ENCODE measurements around the gene MNDA.
"Not testable (repeated sequence)": the region's sequence is repeated elsewhere in the genome, so short reads cannot be mapped to it uniquely, and the experiment has no call there.

MNDA gene

DNA sequence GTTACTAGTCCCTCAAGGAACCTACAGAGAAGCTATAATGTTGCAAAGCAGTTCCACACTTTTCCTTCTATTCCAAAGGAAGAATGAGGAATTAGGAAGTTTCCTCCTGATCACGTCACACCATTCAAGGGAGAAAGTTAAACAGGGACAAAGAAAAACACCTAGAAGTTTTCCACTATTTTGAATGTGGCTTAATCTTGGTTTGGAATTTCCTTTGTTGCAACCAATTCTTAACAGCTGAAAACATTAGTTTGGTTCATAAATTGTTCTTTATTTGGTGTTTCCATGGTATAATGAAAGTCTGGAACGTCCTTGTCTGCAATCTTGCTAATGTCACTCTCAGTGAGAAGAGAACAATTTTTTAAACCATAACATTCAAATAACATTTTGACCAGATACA lies 8.4 kb downstream of the MNDA start:
- no peak for DNase-seq

DNA sequence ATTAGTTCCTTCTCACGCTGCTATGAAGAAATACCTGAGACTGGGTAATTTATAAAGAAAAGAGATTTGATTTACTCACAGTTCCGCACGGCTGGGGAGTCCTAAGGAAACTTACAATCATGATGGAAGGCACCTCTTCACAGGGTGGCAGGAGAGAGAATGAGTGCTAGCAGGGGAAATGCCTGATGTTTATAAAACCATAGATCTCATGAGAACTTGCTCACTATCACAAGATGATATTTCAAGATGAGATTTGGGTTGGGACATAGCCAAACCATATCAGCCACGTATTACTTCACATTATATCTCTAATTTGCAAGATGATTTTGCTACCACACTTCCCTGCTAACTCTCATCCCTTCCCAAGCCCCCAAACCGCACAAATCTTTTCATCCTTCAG lies 9.1 kb downstream of the MNDA start:
- no peak for DNase-seq

DNA sequence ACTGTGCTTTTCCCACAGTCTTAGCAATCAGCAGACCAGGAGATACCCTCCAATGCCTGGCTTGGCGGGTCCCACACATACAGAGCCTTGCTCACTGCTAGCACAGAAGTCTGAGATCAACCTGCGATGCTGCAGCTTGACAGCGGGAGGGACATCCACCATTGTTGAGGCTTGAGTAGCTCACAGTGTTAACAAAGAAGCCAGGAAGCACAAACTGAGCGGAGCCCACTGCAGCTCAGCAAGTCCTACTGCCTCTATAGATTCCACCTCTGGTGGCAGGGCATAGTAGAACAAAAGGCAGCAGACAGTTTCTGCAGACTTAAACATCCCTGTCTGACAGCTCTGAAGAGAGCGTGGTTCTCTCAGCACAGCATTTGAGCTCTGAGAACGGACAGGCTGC lies 33.4 kb downstream of the MNDA start:
- DNase-seq: no peak

DNA sequence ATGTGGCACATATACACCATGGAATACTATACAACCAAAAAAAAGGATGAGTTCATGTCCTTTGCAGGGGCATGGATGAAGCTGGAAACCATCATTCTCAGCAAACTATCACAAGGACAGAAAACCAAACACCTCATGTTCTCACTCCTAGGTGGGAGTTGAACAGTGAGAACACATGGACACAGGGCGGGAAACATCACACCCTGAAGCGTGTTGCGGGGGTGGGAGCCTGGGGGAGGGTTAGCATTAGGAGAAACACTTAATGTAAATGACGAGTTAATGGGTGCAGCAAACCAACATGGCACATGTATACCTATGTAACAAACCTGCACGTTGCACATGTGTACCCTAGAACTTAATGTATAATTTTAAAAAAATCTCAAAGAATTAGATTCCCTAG lies 39.3 kb downstream of the MNDA start:
- DNase-seq: not testable (repeated sequence)

DNA sequence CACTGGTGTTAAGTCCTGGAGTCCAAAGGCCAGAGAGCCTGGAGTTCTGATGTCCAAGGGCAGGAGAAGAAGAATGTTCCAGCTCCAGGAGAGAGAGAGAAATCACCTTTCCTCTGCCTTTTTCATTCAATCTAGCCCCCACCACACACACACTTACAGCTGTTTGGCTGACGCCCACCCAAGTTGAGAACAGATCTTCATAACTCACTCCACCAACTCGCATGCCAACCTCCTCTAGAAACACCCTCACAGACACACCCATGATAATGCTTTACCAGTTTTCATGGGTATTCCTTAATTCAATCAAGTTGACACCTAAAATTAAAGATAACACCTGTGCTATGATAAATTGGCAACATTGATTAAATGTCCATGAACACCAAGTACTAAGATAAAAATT lies 42.0 kb downstream of the MNDA start:
- no peak for DNase-seq

- no peak for DNase-seq
These were observed 62.5 kb downstream of the MNDA start for GRCh38 chr1:158893654-158894053.

GRCh38 chr1:158898722-158899121 lies 67.6 kb downstream of the MNDA start:
- DNase-seq: no peak
